ENCODE results near the gene AJUBA.
"Not testable (repeated sequence)": the region's sequence is repeated elsewhere in the genome, so short reads cannot be mapped to it uniquely, and the experiment has no call there.

AJUBA gene

GRCh38 chr14:22978981-22979671, 3.2 kb downstream of the AJUBA start:
- no peak for DNase-seq

- no peak for DNase-seq
These were observed 3.9 kb downstream of the AJUBA start for GRCh38 chr14:22978487-22978837.

- DNase-seq = no peak
These were observed 4.5 kb downstream of the AJUBA start for GRCh38 chr14:22977684-22978486.

DNA sequence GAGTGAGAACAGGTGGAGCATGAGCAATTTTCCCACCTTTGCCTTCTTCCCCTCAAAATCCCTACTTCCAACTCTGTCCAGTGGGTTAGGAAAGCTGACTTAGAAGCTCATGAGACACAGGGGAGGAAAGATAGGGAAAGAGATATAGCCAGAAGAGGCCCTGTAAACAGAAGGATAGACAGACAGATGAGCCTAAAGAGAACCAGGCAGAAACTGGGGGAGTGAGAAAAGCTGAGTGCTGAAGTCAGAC, 5.0 kb downstream of the AJUBA start:
- no peak for DNase-seq

DNA sequence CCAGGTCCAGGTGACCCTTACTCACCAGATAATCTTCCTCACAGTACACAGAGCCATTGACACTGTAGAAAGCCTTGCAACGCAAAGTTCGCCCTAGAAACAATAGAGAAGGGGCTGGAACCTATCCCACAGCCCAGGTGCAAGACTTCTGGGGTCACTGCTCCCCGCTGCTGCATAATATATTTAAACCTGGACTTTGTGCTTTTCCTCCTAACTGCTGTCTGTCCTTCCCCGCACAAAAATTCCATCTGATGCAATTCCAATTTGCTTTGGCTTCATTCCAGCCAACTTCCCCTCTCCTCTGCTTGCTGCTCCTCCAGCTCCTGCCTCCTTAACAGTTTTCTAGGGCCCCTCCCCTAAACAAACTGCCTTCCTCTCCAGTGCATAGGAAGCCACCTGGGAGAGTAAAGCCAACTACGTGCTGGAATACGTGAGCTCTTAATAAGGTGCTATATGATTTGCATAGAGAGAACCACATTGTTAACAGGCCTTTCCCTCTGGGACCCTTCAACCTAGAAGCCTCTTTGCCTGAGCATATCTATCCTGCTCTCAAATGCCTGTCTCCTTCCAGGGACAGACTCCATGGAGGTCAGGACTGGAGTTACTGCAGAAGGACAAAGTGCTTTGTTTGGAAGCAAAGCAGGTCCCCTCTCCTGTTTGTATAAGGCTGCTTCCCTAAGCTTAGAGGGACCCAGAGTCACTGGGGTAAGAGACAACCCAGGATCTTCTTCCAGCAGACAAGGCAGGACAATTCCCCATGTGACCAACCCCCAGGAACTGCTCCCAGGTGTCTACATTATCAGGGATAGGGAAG, 5.5 kb downstream of the AJUBA start:
- DNase-seq = no peak

DNA sequence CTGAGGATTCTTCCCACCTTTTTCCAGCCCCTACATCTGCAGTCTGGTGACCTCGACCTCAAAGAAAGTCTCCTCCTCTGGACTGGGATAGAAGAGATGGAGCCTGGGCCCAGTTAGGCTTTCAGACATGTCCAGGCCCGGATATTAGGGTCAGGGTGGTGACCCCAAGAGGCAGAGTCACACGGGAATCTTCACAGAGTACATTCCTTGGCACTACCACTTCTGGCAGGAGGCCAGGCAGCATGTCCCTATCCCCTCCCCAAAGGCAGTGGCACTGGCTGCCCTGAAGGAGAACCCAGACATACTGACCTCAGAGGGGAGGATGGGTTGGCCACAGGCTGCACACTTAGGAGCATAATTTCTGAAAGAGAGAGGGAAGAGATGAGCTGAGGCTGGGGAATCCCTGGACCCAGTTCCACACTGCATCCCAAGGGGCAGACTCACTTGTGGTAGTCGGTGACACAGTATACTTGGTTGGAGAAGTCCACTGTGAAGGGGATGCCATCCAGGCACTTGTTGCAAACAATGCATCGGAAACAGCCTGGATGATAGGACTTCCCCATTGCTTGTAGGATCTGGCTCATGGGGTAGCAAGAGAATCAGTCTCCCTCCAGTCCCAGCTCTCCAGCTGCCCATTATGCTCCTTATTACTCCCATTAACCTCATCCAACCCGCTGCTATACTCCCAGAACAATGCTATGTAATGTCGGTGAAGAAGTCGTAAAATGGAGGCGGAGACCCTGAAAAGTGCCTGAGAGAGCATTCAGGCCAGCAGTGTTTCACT, 7.6 kb downstream of the AJUBA start:
- no peak for DNase-seq

DNA sequence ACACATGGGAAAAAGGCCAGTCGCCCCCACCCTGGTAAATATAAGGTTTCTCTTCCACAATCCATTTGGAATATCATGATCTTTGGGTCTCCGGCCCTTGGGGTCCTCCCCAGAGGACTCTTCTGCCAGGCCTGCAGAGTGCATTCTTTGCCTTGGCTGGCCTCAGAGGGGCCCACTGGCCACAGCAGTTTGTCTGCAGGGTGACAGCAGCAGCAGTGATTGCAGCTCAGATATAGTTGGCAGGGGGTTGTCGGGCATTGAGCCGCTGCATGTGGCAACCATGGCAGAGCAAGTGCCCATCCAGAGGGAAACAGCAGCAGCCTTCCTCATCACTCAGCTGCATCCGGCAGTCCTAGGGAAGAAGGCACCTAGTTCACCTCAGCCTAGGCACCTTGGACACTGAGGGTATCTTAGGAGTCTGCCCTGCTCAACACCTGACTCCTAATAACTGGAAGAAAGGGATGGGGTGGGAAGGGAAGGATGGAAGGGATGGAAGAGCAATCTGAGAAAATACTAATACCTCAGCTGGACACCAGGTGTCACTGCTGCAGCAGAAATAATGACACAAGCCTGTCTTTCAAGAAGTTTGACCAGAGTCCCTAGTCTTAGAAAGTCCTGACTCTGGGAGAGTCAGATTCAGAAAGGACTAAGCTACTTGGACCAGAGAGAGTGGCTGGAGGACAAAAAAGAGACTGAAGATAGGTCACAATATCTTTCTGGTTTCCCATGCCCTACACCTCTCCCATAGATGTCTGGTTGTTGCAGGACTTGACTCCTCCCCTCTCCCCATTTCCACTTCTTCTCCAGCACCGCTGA, 8.9 kb downstream of the AJUBA start:
- DNase-seq = no peak

GRCh38 chr14:22972313-22972930, 9.9 kb downstream of the AJUBA start:
- DNase-seq = no peak

GRCh38 chr14:22971152-22971551, 11.2 kb downstream of the AJUBA start:
- no peak for DNase-seq

GRCh38 chr14:22966783-22967269, 15.5 kb downstream of the AJUBA start:
- DNase-seq = no peak

DNA sequence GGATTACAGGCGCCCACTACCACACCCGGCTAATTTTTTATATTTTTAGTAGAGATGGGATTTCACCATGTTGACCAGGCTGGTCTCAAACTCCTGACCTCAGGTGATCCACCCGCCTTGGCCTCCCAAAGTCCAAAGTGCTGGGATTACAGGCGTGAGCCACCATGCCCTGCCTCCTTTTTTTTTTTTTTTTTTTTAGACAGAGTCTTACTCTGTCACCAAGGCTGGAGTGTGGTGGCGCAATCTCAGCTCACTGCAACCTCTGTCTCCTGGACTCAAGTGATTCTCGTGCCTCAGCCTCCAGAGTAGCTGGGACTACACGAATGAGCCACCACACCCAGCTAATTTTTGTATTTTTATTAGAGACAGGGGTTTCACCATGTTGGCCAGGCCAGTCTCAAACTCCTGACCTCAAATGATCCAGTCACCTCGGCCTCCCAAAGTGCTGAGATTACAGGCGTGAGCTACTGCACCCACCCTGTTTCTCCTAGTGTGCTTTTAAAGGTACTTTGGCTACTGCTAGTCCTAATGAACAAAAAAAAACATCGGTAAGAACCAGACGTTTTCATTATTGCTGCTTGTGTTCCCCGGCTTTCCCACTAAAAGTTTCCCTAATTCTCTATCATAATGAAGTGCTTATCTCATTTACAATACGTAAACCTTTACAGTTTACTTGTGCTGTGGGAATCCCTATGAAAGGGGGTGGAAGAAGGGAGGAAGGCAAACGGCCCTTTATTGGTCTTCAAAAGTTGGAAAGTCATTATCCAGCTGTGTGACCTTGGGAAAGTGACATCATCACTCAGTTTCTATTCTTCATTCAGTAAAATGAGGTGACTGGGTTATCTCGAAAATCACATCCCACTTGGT, 16.2 kb downstream of the AJUBA start:
- DNase-seq = not testable (repeated sequence)

DNA sequence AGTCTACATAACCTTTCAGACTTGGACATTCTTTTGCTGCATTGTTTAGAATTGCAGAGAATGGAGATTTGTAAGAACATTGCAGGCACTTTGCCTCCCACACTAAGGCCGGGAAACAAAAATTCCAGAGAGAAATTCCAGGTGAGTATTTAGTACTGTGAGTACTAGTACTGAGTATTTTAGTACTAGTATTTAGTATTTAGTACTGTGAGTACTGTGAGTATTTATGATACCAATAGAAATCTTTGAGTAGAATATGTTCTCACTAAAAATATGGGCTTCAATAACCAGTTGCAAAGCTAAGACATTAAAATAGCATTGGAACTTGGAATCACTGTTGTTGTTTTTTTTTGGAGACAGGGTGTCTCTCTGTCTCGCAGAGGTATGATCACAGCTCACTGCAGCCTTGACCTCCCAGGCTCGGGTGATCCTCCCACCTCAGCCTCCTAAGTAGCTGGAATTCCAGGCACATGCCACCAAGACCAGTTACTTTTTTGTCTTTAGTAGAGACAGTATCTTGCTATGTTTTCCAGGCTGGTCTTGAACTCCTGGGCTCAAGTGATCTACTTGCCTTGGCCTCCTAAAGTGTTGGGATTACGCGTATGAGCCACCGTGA, 20.2 kb downstream of the AJUBA start:
- no peak for DNase-seq

DNA sequence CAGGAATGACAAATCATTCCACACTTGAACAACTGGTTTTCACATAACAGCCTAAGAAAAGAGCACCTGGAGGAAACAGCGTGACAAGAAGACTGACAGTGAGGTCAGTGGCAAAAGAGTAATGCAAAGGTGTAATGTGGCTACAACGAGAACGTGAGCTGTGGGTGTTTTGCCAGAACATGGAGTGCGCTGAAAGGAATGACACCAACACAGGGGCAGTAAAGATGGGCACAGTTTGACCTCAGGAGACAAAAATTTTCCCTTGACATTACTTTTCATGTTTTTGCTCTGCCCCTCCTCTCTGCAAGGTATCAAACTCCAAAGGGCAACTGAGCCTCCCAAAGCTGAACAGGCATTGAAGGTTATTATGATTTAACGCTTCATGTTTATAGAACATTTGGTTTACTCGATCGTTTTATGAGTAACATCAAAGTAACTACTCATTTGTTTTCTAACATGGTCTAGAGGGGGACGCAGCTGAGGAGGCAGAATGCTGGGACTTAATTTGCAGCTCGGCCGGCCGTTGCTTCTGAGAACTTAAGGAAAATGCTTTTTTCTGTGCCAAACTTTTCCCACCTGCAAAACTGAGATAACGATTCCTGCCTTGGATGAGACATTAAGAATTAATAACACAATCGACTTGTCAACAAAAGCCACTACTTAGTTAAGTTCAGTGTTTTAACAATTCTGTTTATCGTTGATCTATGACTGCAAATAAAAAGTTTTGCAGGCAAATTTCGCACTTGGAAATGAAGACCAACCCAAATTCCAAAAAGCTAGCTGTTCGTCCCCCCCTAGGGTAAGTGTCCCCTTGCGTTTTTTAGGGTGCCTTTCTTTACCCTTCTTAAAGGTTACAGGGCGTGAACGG, 26.4 kb downstream of the AJUBA start:
- DNase-seq = no peak

DNA sequence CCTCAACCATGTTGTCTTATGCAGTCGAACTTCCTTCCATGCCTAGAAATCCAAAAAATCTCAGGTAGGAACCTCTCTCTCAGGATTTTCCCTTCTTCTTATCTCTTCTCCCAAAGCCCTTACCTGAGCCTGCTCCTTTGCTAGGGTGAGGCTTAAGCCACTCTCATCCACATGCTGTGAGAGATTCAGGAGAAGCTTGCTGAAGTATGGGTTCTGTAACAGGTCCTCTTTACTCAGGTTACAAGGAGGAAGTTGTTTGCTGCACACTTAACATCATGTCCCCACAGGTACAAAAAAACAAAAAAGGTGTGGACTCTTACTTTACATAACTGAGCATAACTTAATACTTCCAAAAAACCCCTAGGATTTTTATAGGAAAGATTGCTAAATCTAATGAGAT, 29.9 kb downstream of the AJUBA start:
- DNase-seq = no peak

DNA sequence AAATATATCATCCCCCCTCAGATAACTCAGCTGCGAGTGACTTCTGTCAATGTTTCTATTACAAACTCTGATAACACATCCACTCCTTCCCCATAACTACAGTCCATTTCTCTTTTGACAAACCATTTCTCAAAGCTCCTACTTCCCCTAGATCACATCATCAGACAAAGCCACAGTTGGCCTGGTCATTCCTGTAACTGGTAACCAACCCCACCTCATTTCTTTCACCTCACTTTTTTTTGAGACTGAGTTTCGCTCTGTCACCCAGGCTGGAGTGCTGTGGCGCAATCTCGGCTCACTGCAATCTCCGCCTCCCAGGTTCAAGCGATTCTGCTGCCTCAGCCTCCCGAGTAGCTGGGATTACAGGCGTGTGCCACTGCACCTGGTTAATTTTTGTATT, 30.6 kb downstream of the AJUBA start:
- not testable (repeated sequence) for DNase-seq

DNA sequence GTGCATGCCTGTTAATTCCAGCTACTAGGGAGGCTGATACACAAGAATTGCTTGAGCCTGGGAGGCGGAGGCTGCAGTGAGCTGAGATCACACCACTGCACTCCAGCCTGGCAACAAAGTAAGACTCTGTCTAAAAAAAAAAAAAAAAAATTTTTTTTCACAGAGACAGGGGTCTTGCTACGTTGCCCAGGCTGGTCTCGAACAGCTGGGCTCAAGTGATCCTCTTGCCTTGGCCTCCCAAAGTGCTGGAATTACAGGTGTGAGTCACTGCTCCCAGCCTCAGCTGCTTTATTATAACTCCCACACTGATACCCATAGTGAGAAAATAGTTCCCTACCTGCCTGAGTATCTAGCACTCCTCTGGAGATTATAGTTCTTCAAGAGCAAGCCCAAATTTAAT, 36.7 kb downstream of the AJUBA start:
- DNase-seq = no peak

DNA sequence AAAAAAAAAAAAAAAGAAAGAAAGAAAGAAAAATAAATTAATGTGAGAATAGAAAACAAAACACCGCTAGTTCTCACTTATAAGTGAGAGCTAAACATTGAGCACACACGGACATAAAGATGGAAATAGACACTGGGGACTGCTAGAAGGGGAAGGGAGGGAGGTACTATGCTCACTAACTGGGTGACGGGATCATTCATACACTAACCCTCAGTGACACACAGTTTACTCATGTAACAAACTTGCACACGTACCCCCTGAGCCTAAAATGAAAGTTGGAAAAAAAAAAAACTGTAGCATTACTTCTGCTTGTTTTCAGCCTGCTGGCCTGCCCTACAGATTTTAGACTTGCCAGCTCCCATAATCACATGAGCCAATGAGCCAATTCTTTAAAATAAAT, 42.7 kb downstream of the AJUBA start:
- DNase-seq = no peak

DNA sequence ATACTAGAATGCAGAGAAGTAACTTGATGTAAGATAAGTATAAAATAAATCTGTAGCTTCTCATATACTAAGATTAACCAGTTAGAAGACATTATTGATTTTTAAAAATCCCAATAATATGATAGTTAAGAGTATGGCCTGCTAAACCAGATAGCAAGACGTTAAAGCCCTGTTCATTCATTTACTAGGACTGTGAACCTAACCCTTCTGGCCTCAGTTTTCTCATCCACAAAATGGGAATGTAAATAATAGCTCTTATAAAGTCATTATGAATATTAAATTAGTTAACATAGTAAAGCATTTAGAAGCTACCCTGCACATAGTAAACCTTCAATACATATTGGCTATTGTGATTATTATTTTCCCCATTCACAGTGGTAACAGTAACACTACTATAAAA, 47.2 kb downstream of the AJUBA start:
- no peak for DNase-seq

- no peak for DNase-seq
These were observed 50.2 kb downstream of the AJUBA start for GRCh38 chr14:22932146-22932545.

Measured in NCI-H1092 (cell line).